ENCODE measurements around the gene IGIP.

Gene IGIP

GRCh38 chr5:140172483-140172882 lies 46.7 kb downstream of the IGIP start:
- TF ChIP-seq CTCF (IDR thresholded peaks at IDR 0.05; ENCODE audit: low read depth, low read length, poor library complexity, severe bottlenecking) (no peak), EZH2phosphoT487 (IDR thresholded peaks at IDR 0.05; ENCODE audit: borderline replicate concordance, low read length) (no peak)
- Histone ChIP-seq H3K4me2 (ENCODE audit: low read length) (no peak overlapping the region), H3K36me3 (ENCODE audit: control insufficient read depth, low read length) (no peaks in the 10 kb centered on the region), H3K79me2 (ENCODE audit: control insufficient read depth, low read length) (peaks cover 3% of the 10 kb centered on the region), H3K9me3 (ENCODE audit: control insufficient read depth, insufficient read depth, low read length) (no peaks in the 10 kb centered on the region), H3K27me3 (ENCODE audit: control insufficient read depth, low read length) (peaks cover 2% of the 10 kb centered on the region; the same call in 1 of the 2 replicates), H3F3A (ENCODE audit: control insufficient read depth, insufficient read depth) (peaks cover 9% of the 10 kb centered on the region), H3K4me1 (ENCODE audit: control insufficient read depth, low read length) (peaks cover 16% of the 10 kb centered on the region), H3K27ac (ENCODE audit: low read depth, low read length) (no peak overlapping the region), H4K20me1 (ENCODE audit: control insufficient read depth, insufficient read depth, low read depth, low read length) (no peaks in the 10 kb centered on the region), H3K9me2 (replicated peaks; ENCODE audit: control insufficient read depth, low read length) (no peaks in the 10 kb centered on the region), H3K4me3 (ENCODE audit: low read length) (no peak overlapping the region)

- Histone ChIP-seq H3K79me2 (ENCODE audit: control insufficient read depth, low read length) (peaks cover 3% of the 10 kb centered on the region), H3F3A (ENCODE audit: control insufficient read depth, insufficient read depth) (peaks cover 9% of the 10 kb centered on the region), H3K4me2 (ENCODE audit: low read length) (no peak overlapping the region), H3K9me2 (replicated peaks; ENCODE audit: control insufficient read depth, low read length) (no peaks in the 10 kb centered on the region), H3K9me3 (ENCODE audit: control insufficient read depth, insufficient read depth, low read length) (no peaks in the 10 kb centered on the region), H3K4me3 (ENCODE audit: low read length) (no peak overlapping the region), H3K36me3 (ENCODE audit: control insufficient read depth, low read length) (no peaks in the 10 kb centered on the region), H4K20me1 (ENCODE audit: control insufficient read depth, insufficient read depth, low read depth, low read length) (no peaks in the 10 kb centered on the region), H3K4me1 (ENCODE audit: control insufficient read depth, low read length) (peaks cover 10% of the 10 kb centered on the region), H3K27me3 (ENCODE audit: control insufficient read depth, low read length) (peaks cover 2% of the 10 kb centered on the region; the same call in 1 of the 2 replicates), H3K27ac (ENCODE audit: low read depth, low read length) (no peak overlapping the region)
- TF ChIP-seq CTCF (IDR thresholded peaks at IDR 0.05; ENCODE audit: low read depth, low read length, poor library complexity, severe bottlenecking) (no peak), EZH2phosphoT487 (IDR thresholded peaks at IDR 0.05; ENCODE audit: borderline replicate concordance, low read length) (no peak)
These were observed 48.3 kb downstream of the IGIP start for GRCh38 chr5:140174014-140174413.

- Histone ChIP-seq H3K79me2 (ENCODE audit: control insufficient read depth, low read length) (peaks cover 3% of the 10 kb centered on the region), H3K4me1 (ENCODE audit: control insufficient read depth, low read length) (peaks cover 10% of the 10 kb centered on the region), H3K36me3 (ENCODE audit: control insufficient read depth, low read length) (no peaks in the 10 kb centered on the region), H4K20me1 (ENCODE audit: control insufficient read depth, insufficient read depth, low read depth, low read length) (no peaks in the 10 kb centered on the region), H3K4me2 (ENCODE audit: low read length) (peak within 1 kb of the TSS; percentile 95), H3K4me3 (ENCODE audit: low read length) (peak within 1 kb of the TSS; percentile 93), H3F3A (ENCODE audit: control insufficient read depth, insufficient read depth) (peaks cover 9% of the 10 kb centered on the region), H3K27ac (ENCODE audit: low read depth, low read length) (peak within 1 kb of the TSS; percentile 19), H3K9me3 (ENCODE audit: control insufficient read depth, insufficient read depth, low read length) (no peaks in the 10 kb centered on the region), H3K9me2 (replicated peaks; ENCODE audit: control insufficient read depth, low read length) (no peaks in the 10 kb centered on the region), H3K27me3 (ENCODE audit: control insufficient read depth, low read length) (peaks cover 2% of the 10 kb centered on the region; the same call in 1 of the 2 replicates)
- TF ChIP-seq EZH2phosphoT487 (IDR thresholded peaks at IDR 0.05; ENCODE audit: borderline replicate concordance, low read length) (no peak), CTCF (IDR thresholded peaks at IDR 0.05; ENCODE audit: low read depth, low read length, poor library complexity, severe bottlenecking) (no peak)
These were observed 49.0 kb downstream of the IGIP start, which contains the start of gene CYSTM1 for GRCh38 chr5:140174465-140175366. TSS of gene CYSTM1 (plus strand) at chr5:140175188. CDS start at chr5:140194466, 19,278 bp downstream.

Measured in DOHH2 (cell line).